Endometrial microvascular endothelial cells (primary cell): ENCODE measurements around the gene MYZAP. TPM values are rescaled to one million over a fixed set of nuclear protein-coding genes. Genes with fewer than 3 reads are reported as not detected.

Experiments used
- in situ Hi-C: cut with HindIII; loops from 2 replicates; pipeline ENCODE4 v1.10.0; 2017; ENCODE audit warnings: low sequenced_read_pairs, low pct_unique_long_range_greater_than_20kb; ENCODE audit errors: inconsistent ontology term
- total RNA-seq: library from RNA; depleted of rRNA; stranded (reverse); fragments of >200 nt; gene quantifications from one replicate; pipeline ENCODE4 v1.2.3, GENCODE V29; 2015; ENCODE audit errors: inconsistent ontology term

MYZAP gene
- total RNA-seq, 1 donor from 2014 or later = 6.9 TPM

DNA sequence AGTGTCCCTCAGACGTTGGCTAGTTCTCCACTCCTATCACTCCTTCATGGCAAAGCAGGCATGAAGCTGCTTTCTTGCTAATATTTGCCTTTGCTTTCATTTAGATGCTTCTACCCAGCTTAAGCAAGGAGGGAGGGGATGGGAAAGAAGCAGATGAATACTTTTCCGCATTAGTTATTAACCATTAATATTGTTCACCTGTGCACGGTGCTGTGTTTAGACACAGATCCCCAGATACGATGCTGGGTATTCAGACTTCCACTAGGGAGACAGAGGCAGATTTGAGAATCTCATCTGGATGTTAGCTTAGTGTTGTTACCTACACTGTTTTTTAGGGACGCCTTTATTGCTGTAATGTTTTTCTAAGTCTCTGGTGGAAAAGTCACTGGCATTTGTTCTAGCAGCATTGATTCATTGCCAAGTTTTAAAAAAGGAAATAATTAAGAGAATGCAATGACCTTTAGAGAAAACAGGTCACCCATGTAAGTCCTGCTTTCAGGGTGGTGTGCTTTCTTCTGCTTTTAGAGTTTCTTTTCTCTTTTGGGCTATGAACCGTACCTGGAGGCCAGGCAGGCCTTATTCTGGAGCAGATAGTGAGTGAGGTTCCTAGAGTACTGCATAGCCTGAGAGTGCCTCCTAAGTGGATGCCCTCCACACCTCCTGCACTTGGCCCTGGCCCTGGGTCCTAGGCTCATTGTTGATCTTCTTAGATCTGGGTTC is 55.5 kb downstream of the MYZAP start:
- in situ Hi-C loops = no loop called here

DNA sequence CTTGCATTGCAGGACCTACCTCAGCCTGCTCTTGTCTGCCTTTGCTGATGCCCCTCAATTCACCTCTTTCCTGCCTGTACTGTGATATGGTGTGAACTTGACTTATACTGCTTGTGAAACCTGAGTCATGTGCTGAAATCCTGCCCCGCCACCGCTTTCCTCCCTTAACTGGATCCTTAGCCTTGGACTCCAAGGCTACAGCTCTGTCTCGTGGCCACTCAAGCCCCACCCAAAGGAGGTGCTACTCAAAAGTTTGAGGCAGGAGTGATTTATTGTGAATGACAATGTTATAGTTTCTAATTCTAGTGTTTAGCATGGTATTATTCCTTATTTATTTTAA is 56.1 kb downstream of the MYZAP start:
- in situ Hi-C loops = no loop called here

- in situ Hi-C loops = no loop called here
Observed at GRCh38 chr15:57649138-57649537, 57.4 kb downstream of the MYZAP start.

- in situ Hi-C loops = no loop called here
Observed at GRCh38 chr15:57651445-57651844, 59.7 kb downstream of the MYZAP start.

DNA sequence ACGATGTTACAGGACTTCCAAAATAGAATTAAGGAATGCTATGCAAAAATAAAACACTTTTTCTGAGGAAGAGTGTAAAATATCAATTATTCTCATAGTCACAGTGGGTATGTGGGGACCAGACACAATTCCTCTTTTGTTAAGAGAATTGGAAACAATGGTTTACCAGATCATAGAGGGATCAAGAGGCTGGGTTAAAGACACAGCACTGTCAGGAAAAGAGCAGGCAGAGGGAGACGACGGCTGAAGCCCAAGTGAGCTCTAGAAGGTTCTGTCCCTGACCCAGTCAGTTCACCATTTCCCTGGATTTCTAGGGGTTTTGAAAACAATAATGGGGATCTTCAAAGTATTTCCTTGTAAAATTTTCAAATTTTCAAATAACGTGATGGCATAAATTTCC is 60.8 kb downstream of the MYZAP start:
- in situ Hi-C loops = no loop called here

- in situ Hi-C loops = no loop called here
Observed at GRCh38 chr15:57654153-57654852, 62.6 kb downstream of the MYZAP start.

DNA sequence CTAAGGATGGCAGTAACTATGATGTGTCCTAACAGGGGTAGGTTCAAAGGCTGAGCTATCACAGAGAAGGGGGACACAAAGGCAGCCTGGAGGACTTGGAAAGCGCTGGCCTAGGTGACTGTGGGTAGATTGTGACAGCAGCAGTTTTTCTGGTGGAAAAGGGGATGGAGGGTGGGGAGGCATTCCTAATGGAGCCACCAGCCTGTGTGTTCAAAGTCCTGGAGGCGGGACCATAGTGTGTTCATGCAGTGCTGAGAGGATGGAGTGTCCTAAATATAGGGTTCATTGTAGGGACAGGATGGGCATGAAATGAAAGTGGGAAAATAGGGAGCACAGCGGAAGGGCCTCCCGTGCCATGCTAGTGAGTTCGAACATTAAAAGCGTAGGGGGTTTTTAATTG is 63.3 kb downstream of the MYZAP start:
- in situ Hi-C loops = no loop called here

GRCh38 chr15:57655809-57656208 is 64.1 kb downstream of the MYZAP start:
- in situ Hi-C loops = no loop called here

DNA sequence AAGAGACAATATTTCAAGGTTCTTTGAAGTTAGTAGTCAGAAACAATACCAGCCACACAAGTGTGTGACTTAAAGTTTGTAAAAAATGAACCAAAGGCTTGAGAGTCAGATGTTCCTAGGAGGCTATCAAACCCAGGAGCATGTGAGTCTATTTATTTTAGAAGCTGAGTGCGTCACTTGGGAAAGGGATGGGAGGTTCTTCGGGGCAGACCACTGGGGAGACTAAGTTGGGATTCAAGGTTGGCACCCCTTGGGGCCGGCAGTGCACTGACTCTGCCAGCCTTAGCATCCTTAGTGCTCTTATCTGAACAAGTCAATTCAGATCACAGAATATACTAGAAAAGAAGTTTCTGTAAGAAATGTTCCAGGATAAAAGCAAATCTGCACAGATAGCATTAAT is 64.7 kb downstream of the MYZAP start:
- in situ Hi-C loops = no loop called here

GRCh38 chr15:57657619-57658018 is 65.9 kb downstream of the MYZAP start:
- in situ Hi-C loops = no loop called here

DNA sequence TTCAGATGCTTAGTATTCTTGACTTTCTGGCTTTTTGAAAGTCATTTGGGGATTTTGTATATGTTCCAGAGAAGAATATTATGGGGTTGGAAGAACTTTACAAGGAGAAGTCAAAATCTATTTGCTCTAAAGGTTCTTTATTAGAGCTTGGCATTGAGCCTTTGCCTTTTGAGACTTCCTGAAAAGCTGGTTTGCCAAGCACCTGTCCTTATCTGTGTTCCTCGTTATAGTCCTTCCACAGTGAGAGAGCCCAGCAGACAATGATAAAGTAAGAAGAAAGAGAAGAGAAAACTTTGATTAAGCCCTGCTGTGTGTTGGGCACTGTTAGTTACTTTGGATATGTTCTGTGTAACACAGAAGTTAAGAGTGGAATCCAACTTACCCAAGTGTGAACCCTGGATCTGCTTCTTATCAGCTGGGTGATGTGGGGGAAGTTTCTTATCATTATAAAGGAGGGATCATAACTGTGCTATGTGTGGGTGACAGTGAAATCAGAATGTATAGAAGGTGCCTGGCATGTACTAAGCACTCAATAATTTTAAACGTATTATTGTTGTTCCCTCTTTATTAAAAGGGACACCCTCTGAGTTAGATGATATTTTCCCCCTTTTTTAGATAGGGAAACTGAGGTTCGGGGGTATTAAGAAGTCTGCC is 70.5 kb downstream of the MYZAP start:
- in situ Hi-C loops = no loop called here

GRCh38 chr15:57662802-57663201 is 71.1 kb downstream of the MYZAP start:
- in situ Hi-C loops = no loop called here

- in situ Hi-C loops = no loop called here
Observed at GRCh38 chr15:57663262-57663661, 71.6 kb downstream of the MYZAP start.

GRCh38 chr15:57665194-57665593 is 73.5 kb downstream of the MYZAP start:
- in situ Hi-C loops = no loop called here

GRCh38 chr15:57665939-57666338 is 74.2 kb downstream of the MYZAP start:
- in situ Hi-C loops = no loop called here

DNA sequence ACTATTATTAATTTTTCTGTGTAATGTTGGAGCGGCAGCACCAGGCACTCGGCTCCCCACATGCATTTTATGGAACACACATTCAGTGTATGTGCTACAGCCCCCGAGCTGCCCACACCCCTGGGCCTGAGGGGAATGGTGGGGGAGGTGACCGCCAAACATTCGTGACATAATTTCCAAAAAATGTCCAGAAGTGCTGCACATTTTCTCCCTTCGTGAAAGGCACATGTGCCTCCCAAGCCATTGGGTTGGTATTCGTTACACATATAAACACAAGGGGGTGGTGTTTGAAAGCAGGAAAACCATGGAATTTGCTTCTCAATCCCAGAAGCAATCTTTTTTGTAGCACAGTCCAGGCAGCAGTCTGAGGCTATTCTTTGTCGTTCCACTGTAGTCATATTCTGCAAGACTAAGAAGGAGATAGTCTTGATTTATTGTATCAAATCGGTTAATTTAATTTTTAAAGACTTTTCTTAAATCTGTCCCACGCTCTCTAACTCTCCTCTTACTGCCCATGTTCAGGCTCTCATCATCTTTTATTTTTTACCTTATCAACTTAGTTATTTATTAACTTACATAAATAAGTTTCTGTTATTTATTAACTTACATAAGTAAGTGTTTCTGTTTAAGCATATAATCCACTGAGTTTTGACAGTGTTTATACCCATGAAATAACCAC is 75.6 kb downstream of the MYZAP start:
- in situ Hi-C loops = no loop called here

DNA sequence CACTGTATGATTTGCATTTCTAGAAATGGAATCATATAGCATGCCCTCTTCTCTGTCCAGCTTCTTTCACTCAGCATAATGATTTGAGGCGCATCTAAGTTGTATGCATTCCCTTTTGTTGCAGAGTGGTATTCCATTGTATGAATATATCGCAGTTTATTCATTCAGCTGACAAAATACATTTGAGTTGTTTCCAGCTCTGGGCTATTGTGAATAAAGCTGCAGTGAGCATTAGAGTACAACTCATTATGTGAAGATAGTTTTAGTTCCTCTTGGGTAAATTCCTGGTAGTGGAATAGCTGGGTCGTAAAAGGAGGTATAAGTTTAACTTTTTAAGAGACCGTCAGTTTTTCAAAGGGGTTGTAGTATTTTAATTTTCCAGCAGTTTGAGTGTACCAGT is 76.3 kb downstream of the MYZAP start:
- in situ Hi-C loops = no loop called here

DNA sequence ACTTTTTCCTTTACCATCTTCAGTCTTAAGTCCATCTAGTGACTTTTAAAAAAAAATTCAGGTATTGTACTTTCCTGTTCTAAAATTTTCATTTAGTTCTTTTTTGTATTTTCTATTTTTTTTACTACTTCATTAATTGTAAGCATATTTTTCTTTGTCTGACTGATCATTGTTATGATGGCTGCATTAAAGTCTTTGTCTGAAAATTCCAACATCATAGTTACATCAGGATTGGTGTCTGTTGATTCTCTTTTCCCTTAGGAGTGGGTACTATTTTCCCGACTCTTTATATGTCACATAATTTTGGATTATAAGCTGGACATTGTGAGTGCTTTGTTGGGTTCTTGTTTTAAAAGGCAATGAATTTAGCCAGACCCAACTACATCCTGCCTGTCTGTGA is 79.9 kb downstream of the MYZAP start:
- in situ Hi-C loops = no loop called here

GRCh38 chr15:57675481-57676181 is 83.9 kb downstream of the MYZAP start:
- in situ Hi-C loops = no loop called here
